Endometrial microvascular endothelial cells (primary cell): ENCODE data around the gene POU6F2. TPM values are rescaled to one million over a fixed set of nuclear protein-coding genes. Genes with fewer than 3 reads are reported as not detected.

Experiments
- in situ Hi-C: cut with HindIII; loops from 2 replicates; pipeline ENCODE4 v1.10.0; 2017; ENCODE audit warnings: low sequenced_read_pairs, low pct_unique_long_range_greater_than_20kb; ENCODE audit errors: inconsistent ontology term
- total RNA-seq: library from RNA; depleted of rRNA; stranded (reverse); fragments of >200 nt; gene quantifications from one replicate; pipeline ENCODE4 v1.2.3, GENCODE V29; 2015; ENCODE audit errors: inconsistent ontology term

Gene POU6F2
- total RNA-seq, 1 donor from 2014 or later, result not detected

DNA sequence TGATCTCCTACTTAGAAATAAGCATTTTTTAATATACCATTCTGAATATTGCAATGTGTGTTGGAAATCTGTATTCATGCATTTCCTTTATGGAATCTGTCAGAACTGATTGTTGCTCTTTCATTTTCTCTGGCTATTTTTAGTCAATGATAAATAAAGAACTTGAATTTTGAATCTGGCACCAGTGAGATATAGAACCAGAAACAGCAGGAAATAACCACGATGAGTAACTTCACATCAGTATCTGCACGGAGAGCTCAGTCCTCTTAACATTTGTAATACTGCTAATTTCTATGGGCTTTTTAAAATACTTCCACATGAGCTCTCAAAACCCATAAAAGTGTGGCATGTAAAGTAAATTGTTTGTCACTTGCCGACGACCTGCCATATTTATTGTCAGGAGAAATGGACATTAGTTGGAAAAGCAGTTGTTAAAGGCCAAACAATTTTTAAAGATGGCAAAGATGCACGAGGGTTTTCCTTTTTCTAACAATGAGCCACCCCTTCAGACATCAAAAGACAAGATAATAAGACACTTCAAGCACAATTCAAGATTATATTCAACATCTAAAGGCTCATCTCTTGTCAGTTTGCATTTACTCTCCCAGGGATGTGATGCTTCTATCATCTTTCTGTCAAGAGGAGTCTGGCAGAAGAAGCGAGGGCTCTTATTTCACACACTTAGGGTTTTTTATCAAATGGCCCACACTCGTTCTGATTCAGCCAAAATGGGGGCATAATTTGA, 118.3 kb downstream of the POU6F2 start:
- in situ Hi-C loops, result no loop called here

GRCh38 chr7:39098506-39098905, 120.8 kb downstream of the POU6F2 start:
- in situ Hi-C loops, result no loop called here

GRCh38 chr7:39099146-39099545, 121.4 kb downstream of the POU6F2 start:
- in situ Hi-C loops, result no loop called here

GRCh38 chr7:39100270-39100669, 122.6 kb downstream of the POU6F2 start:
- in situ Hi-C loops, result no loop called here

GRCh38 chr7:39102234-39102633, 124.5 kb downstream of the POU6F2 start:
- in situ Hi-C loops, result no loop called here

DNA sequence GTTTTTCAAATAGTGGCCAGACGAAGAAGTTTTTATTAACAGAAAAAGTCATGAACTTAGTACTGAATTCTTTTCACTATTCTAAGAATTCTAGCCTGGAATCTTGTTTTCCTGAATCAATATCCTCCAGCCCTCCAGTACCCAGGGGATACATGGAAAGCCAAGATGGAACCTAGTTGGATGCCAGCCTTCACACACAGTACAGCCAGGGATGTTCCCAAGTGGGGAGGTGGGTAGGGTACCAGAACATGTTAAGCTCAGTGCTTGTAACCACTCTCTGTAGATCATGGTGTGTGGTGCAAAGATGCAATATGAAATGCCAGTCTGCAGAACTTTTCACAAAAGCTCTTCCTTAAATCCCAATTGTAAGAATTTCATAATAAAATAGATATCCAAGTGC, 128.0 kb downstream of the POU6F2 start:
- in situ Hi-C loops, result no loop called here

GRCh38 chr7:39125846-39126245, 148.1 kb downstream of the POU6F2 start:
- in situ Hi-C loops, result no loop called here

- in situ Hi-C loops, result no loop called here
These were observed 149.3 kb downstream of the POU6F2 start for GRCh38 chr7:39127058-39127457.

DNA sequence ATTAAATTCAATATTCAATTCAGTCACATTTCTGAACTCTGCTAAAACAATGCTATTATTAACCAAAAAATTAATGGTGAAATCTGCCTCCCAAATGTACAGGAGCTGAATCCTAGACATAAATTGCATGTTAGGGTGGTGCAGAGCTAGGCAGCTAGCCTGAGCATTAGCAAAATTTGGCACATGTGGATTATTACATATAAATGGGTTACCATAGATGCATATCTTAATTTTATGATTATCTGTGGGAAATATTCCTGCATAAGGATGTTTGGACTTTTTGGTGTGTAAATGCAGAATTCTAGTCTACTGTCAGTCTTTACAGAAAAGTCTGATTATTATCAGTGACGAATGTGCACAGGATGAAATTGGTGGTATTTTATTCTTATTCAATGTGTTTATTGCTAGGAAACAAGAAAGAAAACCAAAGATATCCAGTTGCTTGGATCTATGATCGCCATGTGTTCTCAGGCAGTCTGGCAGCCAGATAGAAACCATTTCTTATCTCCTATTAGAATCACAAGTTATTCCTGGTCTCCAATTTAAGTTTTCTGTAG, 150.7 kb downstream of the POU6F2 start:
- in situ Hi-C loops, result no loop called here

DNA sequence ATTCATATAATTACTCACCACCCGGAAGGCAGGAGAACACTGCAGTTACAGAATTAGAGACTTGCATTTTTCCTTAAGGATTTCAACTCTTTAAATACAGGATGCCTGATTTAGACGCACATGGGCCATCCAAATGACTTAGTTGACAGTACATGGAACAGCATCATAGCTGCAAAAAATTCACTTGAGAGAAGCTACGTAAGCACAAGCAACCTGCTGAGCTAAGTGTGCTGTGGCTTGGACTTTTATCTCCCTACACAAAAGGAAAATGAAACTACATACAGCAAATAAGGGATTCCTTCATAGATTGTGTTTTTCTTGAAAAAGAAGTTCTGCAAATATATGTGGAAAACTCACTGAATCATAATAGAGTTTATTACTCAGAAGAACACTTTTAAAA, 152.6 kb downstream of the POU6F2 start:
- in situ Hi-C loops, result no loop called here

GRCh38 chr7:39130857-39131526, 153.3 kb downstream of the POU6F2 start:
- in situ Hi-C loops, result no loop called here

DNA sequence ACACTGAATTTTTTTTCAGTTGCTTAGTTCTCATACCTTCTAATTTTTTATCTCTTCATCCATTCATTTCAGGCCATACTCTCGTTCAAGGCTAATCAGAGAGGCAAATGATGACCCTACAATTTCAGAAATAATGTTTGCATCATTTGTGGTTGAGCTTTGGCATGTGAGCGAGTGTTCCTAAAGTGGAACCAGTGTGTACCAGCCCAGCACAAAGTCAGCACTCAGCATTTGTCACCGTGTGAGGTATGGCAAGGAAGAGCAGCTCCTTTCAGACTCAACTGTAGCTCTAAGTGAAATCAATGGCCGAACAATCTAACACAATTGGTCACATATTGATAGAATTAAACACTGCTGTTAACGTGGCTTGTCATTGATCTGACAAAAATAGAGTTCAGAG, 154.6 kb downstream of the POU6F2 start:
- in situ Hi-C loops, result no loop called here

DNA sequence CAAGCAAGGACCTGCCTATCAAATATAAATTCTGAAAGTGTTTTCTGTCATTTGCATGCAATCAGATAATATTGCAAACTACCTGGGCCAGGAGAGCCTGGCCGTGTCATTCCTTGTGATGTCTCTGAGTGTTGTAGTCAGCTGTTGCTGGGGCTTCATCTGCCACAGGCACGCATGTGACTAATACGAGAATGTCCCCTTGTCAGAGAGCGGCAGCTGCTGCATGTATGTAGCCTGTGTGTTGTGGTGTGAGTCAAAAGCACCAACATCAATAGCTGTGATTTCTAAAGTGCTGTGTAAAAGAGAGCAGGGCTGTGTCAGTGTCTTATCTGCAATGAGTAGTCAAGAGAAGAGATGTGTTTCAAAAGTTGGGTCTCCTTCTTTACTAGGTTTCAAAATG, 155.4 kb downstream of the POU6F2 start:
- in situ Hi-C loops, result no loop called here

DNA sequence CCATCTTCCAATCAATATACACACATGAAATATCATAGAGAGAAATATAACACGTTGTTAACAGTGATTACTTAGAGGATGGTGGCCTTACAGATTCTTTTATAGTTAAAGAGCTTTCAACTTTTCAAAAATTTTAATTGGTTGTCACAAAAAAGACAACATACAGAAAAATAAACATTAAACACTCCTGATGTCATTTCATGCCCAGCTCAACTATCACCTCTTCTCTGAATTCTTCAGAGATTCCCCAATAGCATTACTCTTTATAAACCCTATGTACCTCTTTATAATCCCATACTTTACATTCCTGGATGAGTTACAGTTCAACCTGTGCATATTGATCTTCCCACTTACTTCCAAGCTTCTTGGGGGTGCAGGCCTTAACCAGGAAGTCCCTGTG, 159.8 kb downstream of the POU6F2 start:
- in situ Hi-C loops, result no loop called here

DNA sequence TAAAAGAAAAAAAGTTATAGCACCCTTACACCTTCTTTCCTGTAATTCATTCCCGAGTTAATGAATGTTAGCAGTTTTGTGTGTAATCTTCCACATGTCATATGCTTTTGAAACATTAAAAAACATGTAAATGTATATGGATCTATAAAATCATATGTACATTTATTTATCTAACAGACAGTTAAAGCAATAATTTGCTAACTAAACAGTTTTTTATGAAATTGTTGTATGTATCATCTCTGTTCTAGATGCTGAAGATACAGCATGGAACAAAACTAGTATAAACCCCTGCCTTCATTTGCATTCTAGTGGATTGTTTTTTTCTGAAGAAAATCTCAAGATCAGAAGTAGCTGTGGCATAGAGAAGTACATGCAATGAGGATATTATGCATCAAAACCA, 165.0 kb downstream of the POU6F2 start:
- in situ Hi-C loops, result no loop called here

DNA sequence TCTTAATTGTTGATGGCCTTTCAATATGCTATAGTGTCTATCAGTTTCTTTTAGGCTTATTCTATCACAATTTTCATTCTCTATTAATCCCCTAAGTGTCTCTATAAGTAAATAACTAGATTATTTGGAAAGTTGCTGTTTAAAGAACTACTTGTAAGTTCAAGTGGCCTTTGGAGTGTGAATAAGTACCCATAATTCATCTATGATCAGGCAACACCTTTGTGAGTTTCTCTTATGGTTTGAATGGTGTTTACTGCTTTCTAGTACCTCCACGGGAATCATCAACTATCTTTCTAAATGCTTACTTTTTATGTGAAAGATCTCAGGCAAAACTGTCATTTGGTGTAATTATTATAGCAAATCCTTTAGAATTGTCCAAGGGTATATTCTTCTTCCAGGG, 166.7 kb downstream of the POU6F2 start:
- in situ Hi-C loops, result no loop called here

DNA sequence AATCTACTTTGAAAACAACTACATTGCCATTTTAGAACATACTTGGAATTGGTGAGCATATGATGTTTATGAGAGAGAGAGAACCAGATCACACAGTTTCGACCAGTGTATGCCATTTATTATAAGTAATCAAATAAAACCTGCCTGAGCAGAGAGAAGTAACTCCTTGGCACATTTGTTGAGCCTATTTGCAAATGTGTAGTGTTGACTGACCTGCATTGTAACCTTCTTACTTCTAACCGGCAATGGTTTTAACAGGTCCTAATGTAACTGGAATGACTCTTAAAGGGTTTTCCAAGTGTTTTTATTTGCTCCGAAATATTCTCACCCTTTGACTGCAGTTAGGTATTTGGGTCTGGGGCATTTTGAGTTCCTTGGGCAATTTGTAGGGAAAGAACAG, 167.6 kb downstream of the POU6F2 start:
- in situ Hi-C loops, result no loop called here

DNA sequence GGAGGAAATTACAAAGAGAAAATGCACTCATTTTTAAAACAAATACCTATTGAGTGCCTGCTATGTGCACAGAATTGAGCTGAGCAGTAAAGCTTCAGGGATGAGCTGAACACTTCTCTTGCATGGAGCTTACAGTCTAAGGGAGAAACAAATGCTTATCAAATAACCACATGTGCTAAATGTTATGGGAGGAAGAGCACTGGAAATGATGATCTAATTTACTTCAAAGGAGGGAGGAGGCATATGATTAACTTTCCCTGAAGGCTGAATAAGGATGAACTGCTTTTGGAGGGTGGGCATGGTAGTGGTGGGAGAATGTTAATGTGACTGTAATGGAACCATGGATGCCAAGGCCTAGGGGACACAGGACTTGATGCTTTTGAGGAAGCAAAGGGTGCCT, 168.2 kb downstream of the POU6F2 start:
- in situ Hi-C loops, result no loop called here

GRCh38 chr7:39152701-39153100, 175.0 kb downstream of the POU6F2 start:
- in situ Hi-C loops, result no loop called here

DNA sequence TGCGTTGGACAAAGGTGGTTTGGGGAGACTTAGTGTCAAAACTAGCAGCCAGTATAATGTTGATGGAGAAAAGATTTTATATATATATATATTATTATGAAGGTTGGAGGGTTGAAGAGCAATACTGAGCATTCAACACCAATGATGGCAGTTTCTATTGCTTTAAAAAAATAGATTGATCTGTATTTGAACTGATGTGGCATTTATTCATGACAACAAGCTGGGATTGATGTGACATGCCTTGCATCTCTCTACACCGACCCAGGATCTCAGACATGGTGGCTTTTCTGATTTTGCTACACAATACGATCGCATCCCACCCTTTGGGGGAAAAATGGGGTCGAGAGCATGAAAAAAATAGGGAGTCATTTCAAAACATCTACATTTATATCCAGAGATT, 175.4 kb downstream of the POU6F2 start:
- in situ Hi-C loops, result no loop called here
